NCI-H524 treated with DMSO at 0.1 percent for 48 hours (cell line): Measurements from ENCODE around the gene PHACTR3.

Experiments used
- DNase-seq: peaks from one replicate; lab custom pipeline; 2025; lab: John Stamatoyannopoulos, UW

Gene PHACTR3

DNA sequence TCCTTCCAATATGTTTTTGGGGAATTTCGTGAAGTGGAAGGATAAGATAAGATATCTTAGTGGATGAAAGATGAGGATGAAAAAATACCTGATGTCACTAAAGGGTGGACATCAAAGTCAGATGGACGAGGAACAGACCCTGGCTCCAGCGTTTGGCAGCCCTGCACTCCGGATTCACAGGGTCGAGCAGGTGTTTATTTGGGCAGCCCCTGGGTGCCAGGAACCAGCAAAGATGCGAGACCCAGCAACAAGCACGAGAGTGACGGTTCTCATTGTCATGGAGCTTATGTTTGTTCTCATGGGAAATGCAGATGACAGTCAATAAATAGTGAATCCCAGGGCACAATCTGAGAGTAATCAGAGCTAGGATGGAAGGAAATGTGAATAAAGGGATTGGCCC, 131.1 kb downstream of the PHACTR3 start:
- DNase-seq, result no peak

GRCh38 chr20:59735917-59736316, 131.6 kb downstream of the PHACTR3 start:
- no peak for DNase-seq

DNA sequence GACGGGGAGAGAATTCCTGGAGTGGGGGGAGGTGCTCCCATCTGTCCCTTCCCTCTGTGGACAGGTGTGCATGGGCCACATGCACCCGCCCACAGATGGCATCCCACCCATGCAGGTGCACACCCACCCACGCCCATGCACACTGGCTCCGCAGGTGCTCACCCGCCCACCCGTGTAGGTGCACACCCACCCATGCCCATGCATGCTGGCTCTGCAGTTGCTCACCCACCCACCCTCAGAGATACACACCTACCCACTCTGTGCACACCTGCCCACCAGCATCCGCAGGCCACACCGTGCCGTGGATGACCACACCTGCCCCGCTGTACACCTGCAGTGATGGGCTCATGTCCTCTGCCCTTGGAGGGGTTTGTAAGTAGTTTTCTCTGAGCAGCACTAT, 132.0 kb downstream of the PHACTR3 start:
- no peak for DNase-seq

- no peak for DNase-seq
These were observed 132.8 kb downstream of the PHACTR3 start for GRCh38 chr20:59737073-59737666.

GRCh38 chr20:59737816-59738215, 133.5 kb downstream of the PHACTR3 start:
- DNase-seq, result no peak

- DNase-seq, result no peak
These were observed 134.5 kb downstream of the PHACTR3 start for GRCh38 chr20:59738851-59739250.

DNA sequence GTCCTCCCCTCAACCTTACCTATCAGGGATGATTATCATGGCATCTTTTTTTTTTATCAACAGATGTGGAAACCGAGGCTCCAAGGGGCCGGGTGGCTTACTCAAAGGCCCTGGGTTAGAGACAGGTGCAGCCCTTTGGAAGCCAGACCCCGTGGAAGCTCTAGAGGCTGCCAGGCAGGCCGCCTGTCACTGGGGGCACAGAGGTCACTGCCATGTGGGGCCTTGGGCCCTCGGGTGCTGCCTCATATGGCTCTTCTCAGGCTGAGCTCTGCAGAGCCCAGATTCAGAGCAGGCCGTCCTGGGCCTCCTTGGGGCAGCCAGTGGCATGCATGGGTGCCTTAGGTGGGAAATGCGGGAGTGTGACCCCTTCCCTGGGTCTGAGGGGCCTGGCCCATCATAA, 136.3 kb downstream of the PHACTR3 start:
- DNase-seq, result no peak

DNA sequence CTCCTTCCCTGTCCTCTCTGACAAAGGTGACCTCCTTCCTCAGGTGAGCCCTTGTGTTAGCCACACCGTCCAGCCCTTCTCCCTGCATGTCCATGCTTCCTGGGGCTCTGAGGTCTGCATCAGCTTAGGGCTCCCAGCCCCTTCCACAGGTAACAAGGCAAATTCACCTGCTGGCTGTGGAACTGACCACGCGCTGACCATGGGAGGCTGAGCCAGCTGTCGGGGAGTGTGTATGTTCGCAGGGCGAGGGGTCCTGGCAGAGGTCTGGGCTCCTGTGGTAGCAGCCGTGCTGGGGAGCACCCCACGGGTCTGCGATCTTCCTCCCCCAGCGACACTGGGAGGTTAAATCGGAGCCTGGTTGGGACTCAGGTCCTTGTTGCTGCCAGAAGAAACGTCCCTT, 136.7 kb downstream of the PHACTR3 start:
- DNase-seq, result no peak

DNA sequence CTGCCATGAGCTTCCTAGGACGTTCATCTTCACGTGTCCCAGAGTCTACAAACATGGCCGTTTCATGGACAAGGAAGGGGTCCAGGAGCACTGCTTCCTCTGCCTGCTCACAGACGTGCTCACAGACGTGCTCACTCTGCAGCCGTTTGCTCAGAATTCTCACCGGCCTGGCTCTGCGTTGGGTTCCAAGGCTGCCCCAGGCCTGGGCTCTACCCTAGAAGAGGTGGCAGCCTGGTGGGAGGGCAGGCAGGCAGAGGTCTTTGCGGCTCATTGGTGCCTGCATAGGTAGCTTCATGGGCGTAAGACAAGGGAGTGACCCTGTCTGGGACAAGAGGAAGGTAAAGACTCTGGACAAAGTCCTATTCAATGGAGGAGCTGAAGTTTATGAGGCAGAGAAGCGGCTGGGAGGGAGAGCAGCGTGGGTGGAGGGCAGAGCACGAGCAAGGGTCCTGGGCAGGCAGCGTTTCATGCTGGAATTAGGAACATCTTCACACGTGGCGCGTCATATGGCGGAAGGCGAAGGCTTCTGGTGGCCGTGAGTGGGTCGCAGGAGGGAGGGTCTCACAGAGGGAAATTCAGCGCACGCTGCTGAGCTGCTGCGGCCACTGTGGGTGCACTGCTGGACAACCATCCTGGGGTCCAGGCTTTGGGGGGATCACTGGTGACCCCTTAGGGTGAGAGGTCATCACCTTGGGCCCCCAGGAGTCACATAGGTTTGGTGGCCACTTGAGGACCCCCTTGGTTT, 138.2 kb downstream of the PHACTR3 start:
- DNase-seq, result no peak

- DNase-seq, result no peak
These were observed 139.0 kb downstream of the PHACTR3 start for GRCh38 chr20:59743308-59743707.

DNA sequence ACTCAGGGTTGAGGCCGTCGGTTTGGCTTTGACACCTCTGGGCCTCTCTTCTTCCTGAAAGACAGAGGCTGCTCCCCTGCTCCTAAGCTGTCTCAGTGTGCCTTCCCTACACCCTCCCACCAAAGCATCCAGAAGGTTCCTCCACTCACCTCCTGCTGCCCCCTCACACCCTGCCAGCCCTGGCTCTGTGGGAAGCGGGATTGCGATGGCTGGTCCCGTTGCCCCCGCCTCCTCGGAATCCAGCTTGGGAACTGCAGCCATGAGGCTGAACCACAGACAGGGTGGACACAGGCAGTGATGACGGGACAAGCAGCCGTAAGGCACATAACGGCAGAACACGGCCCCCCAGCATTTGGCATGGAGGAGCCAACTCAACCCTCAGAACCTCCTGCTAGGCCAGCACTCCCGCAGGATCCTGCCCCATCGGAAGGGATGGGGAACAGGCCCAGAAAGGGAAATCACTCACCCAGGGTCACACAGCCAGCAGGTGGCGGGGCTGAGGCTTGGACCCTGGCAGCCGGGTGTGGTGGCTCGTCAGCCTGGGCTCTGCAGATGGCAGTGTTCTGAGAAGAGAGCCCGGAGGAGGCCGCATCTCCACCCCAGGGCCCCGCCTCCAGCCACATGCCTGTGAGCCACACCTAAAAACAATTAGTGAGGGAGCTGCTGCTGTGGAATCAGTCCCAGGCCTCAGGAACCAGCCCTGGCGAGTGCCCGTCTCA, 139.6 kb downstream of the PHACTR3 start:
- DNase-seq, result no peak

- no peak for DNase-seq
These were observed 140.4 kb downstream of the PHACTR3 start for GRCh38 chr20:59744756-59745155.

DNA sequence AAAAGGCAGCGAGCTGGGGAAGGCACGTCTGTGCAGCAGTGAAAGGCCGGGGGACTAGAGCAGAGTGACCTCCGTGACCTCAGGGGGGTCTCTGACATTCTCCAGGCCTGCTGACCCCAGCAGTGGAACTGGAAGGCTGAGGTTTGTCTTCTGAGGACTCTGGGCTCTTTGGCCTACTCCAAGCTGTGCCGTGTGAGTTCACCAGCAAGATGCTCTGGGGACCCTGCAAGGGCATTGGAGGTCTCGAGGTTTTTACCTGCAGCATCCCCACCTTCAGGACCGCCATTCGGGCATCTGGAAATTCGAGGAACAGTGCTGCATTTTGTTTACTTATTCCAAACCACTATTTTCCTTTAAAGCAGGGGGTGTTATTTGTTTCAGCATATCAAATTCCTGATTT, 140.9 kb downstream of the PHACTR3 start:
- DNase-seq, result no peak

DNA sequence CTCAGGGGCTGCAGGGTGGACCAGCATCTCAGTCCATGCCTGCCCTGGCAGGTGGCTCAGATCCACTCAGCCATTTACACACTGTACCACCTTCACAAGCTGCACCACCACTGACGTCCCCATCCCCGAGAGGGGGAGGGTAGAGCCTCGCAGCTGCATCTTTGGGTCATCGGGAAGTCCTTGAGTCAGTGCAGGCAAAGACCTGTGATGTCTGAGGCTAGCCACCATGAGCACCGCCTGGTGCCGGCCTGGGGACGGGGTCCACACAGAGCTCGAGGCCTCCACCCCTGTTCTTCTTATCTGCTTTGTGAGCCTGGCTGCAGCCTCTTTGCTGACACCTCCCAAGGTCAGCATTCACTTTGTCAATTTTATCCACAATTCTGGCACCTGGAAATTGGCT, 141.4 kb downstream of the PHACTR3 start:
- DNase-seq, result no peak

GRCh38 chr20:59746155-59746554, 141.8 kb downstream of the PHACTR3 start:
- DNase-seq, result no peak

DNA sequence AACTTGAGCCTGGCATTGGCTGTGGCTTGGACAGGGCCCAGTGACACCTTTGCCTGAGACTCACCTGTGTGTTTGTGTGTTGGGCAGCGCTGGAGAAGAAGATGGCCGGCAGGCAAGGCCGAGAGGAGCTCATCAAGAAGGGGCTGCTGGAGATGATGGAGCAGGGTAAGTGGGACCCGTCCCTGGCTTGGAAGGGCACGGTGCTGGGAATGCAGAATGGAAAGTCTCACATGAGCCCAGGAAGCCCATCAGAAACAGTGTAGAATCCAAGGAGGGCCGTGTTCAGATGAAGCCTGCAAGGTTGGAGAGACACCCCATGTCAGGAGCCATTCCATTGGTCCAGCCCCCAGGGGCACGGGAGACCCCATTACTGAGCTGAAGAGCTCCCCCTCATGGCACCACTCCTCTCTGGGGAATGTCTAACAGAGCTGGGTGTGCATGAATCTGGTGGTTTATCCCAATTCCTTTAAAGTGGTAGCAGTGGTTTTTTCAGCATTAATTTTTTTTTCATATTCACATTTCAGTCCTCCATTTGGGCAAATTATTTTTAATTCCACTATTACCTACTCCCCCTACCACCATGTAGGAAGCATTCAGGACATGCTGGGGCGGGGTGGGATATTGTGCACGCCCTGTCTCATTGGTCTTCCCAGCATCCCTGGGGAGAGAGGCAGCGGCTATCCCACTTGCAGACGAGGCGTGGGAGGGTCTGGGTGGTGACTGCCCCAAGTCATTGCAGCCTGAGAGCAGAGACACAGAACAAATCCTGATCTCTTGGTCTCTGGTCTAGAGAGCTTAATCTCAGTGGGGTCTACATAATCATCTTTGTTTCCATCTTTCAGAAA, 143.6 kb downstream of the PHACTR3 start:
- no peak for DNase-seq

- no peak for DNase-seq
These were observed 144.4 kb downstream of the PHACTR3 start for GRCh38 chr20:59748619-59749191.

GRCh38 chr20:59749301-59749700, 145.0 kb downstream of the PHACTR3 start:
- DNase-seq, result no peak

GRCh38 chr20:59750209-59750840, 146.0 kb downstream of the PHACTR3 start:
- no peak for DNase-seq

GRCh38 chr20:59751075-59751711, 146.9 kb downstream of the PHACTR3 start:
- no peak for DNase-seq

- no peak for DNase-seq
These were observed 147.8 kb downstream of the PHACTR3 start for GRCh38 chr20:59752101-59752586.
